H9 (cell line): ENCODE measurements around the gene CAMTA1. TPM values are rescaled to one million over a fixed set of nuclear protein-coding genes. Genes with fewer than 3 reads are reported as not detected.

Source experiments
- DNase-seq: peaks from one replicate; pipeline ENCODE4 v3.0.0-alpha.2; 2017
- H2AFZ ChIP-seq: one replicate; pipeline ENCODE4 v1.6.1; 2013; ENCODE audit warnings: mild to moderate bottlenecking, low read length, control low read depth, moderate library complexity
- H2AK5ac ChIP-seq: 2 replicates; pipeline ENCODE4 v1.6.1; 2013; ENCODE audit warnings: low read length, control low read depth, mixed read lengths; ENCODE audit not compliant: insufficient read length
- H2BK120ac ChIP-seq: one replicate; pipeline ENCODE4 v1.6.1; 2013; ENCODE audit warnings: low read depth, mild to moderate bottlenecking, low read length, control low read depth, inconsistent platforms; ENCODE audit not compliant: poor library complexity, severe bottlenecking
- H2BK12ac ChIP-seq: 2 replicates; pipeline ENCODE4 v1.6.1; 2013; ENCODE audit warnings: low read length, control low read depth, mixed read lengths, low read depth; ENCODE audit not compliant: insufficient read length
- H2BK15ac ChIP-seq: 2 replicates; pipeline ENCODE4 v1.6.1; 2013; ENCODE audit warnings: low read depth, low read length, control low read depth
- H2BK20ac ChIP-seq: one replicate; pipeline ENCODE4 v1.6.1; 2013; ENCODE audit warnings: low read depth, mild to moderate bottlenecking, low read length, control low read depth, inconsistent platforms; ENCODE audit not compliant: poor library complexity, severe bottlenecking
- H2BK5ac ChIP-seq: 2 replicates; pipeline ENCODE4 v1.6.1; 2013; ENCODE audit warnings: low read length, control low read depth, mixed read lengths; ENCODE audit not compliant: insufficient read length
- H3K14ac ChIP-seq: 2 replicates; pipeline ENCODE4 v1.6.1; 2013; ENCODE audit warnings: low read length, control low read depth; ENCODE audit not compliant: insufficient read depth
- H3K18ac ChIP-seq: 2 replicates; pipeline ENCODE4 v1.6.1; 2013; ENCODE audit warnings: low read depth, mild to moderate bottlenecking, mixed read lengths, low read length, control low read depth; ENCODE audit not compliant: insufficient read length
- H3K23ac ChIP-seq: 2 replicates; pipeline ENCODE4 v1.6.1; 2013; ENCODE audit warnings: low read length, control low read depth, mixed read lengths, low read depth; ENCODE audit not compliant: insufficient read length
- H3K23me2 ChIP-seq: 2 replicates; pipeline ENCODE4 v1.6.1; 2013; ENCODE audit warnings: low read depth, mild to moderate bottlenecking, mixed read lengths, low read length, control low read depth; ENCODE audit not compliant: insufficient read length, poor library complexity, severe bottlenecking
- H3K27ac ChIP-seq: 2 replicates; pipeline ENCODE4 v1.5.1; 2013; ENCODE audit warnings: low read length, control low read depth, mixed read lengths, low read depth; ENCODE audit not compliant: insufficient read length
- H3K27me3 ChIP-seq: 2 replicates; pipeline ENCODE4 v1.6.1; 2013; ENCODE audit warnings: low read length, control low read depth, inconsistent platforms; ENCODE audit not compliant: insufficient read depth
- H3K4ac ChIP-seq: 2 replicates; pipeline ENCODE4 v1.6.1; 2013; ENCODE audit warnings: low read depth, mild to moderate bottlenecking, control low read depth, inconsistent platforms, low read length, moderate library complexity
- H3K4me1 ChIP-seq: 2 replicates; pipeline ENCODE4 v1.6.1; 2013; ENCODE audit warnings: low read length, control low read depth, inconsistent platforms; ENCODE audit not compliant: insufficient read depth
- H3K4me2 ChIP-seq: 2 replicates; pipeline ENCODE4 v1.6.1; 2013; ENCODE audit warnings: low read length, control low read depth, mixed read lengths; ENCODE audit not compliant: insufficient read length, insufficient read depth
- H3K56ac ChIP-seq: 2 replicates; pipeline ENCODE4 v1.6.1; 2013; ENCODE audit warnings: low read depth, mild to moderate bottlenecking, mixed read lengths, low read length, control low read depth; ENCODE audit not compliant: insufficient read length
- H3K79me1 ChIP-seq: 2 replicates; pipeline ENCODE4 v1.6.1; 2013; ENCODE audit warnings: low read depth, mild to moderate bottlenecking, moderate library complexity, low read length, control low read depth, inconsistent platforms; ENCODE audit not compliant: insufficient read depth, poor library complexity, severe bottlenecking
- H3K79me2 ChIP-seq: 2 replicates; pipeline ENCODE4 v1.6.1; 2013; ENCODE audit warnings: low read length, control low read depth, inconsistent platforms; ENCODE audit not compliant: insufficient read depth
- H3K9ac ChIP-seq: 2 replicates; pipeline ENCODE4 v1.6.1; 2013; ENCODE audit warnings: low read length, control low read depth, mixed read lengths; ENCODE audit not compliant: insufficient read length; ENCODE audit errors: extremely low read depth
- H3K9me3 ChIP-seq: one replicate; pipeline ENCODE4 v1.6.1; 2013; ENCODE audit warnings: low read depth, low read length, inconsistent platforms; ENCODE audit not compliant: control insufficient read depth
- H3T11ph ChIP-seq: one replicate; pipeline ENCODE4 v1.6.1; 2013; ENCODE audit warnings: mild to moderate bottlenecking, low read length, control low read depth, inconsistent platforms
- H4K20me1 ChIP-seq: one replicate; pipeline ENCODE4 v1.6.1; 2013; ENCODE audit not compliant: control insufficient read depth, insufficient read length, insufficient read depth
- H4K5ac ChIP-seq: 2 replicates; pipeline ENCODE4 v1.6.1; 2013; ENCODE audit warnings: low read depth, mild to moderate bottlenecking, mixed read lengths, low read length, control low read depth; ENCODE audit not compliant: insufficient read length
- H4K8ac ChIP-seq: replicated peaks from 2 replicates; pipeline ENCODE4 v1.6.1; 2013; ENCODE audit warnings: low read length, control low read depth, mixed read lengths, low read depth; ENCODE audit not compliant: insufficient read length
- H4K91ac ChIP-seq: 2 replicates; pipeline ENCODE4 v1.6.1; 2013; ENCODE audit warnings: low read depth, mild to moderate bottlenecking, moderate library complexity, mixed read lengths, low read length, control low read depth; ENCODE audit not compliant: insufficient read length
- H3K27ac Mint-ChIP-seq, 3 experiments: 2 replicates in 2 of 3; 3 replicates in 1 of 3; pipeline ENCODE4 v1.8.0; 2020 to 2021; ENCODE audit warnings: mixed read lengths in 3 of 3, mild to moderate bottlenecking in 1 of 3, moderate library complexity in 1 of 3
- H3K27me3 Mint-ChIP-seq: 2 replicates; pipeline ENCODE4 v1.8.0; 2021; ENCODE audit warnings: low read depth, mild to moderate bottlenecking, moderate library complexity, mixed read lengths
- H3K36me3 Mint-ChIP-seq, 3 experiments: 2 replicates in 2 of 3; 3 replicates in 1 of 3; pipeline ENCODE4 v1.8.0; 2020 to 2021; ENCODE audit warnings: low read depth in 3 of 3, mixed read lengths in 3 of 3; ENCODE audit not compliant: insufficient read depth in 1 of 3
- H3K4me1 Mint-ChIP-seq, 2 experiments: 2 replicates each; pipeline ENCODE4 v1.8.0; 2020; ENCODE audit warnings: mixed read lengths in 2 of 2
- H3K4me3 Mint-ChIP-seq, 2 experiments: 2 replicates in 1 of 2; 3 replicates in 1 of 2; pipeline ENCODE4 v1.8.0; 2020 to 2021; ENCODE audit warnings: mild to moderate bottlenecking in 2 of 2, mixed read lengths in 2 of 2, moderate library complexity in 1 of 2
- H3K9me3 Mint-ChIP-seq, 2 experiments: 2 replicates in 1 of 2; 3 replicates in 1 of 2; pipeline ENCODE4 v1.8.0; 2020; ENCODE audit warnings: mild to moderate bottlenecking in 2 of 2, mixed read lengths in 2 of 2, moderate library complexity in 1 of 2
- CTCF ChIP-seq: fragments of 200-600 bp; sonication (generic); conservative IDR thresholded peaks from 3 replicates; pipeline ENCODE4 v1.8.0; 2021; ENCODE audit warnings: antibody characterized with exemption, mild to moderate bottlenecking
- WGBS: extraction: QIAGEN DNeasy Blood & Tissue Kit; methylation state at CpG from one replicate; pipeline ENCODE4 v1.1.7; 2013; ENCODE audit warnings: missing lambda C conversion rate, low lambda C conversion rate, mixed read lengths; ENCODE audit not compliant: insufficient read length; ENCODE audit errors: extremely low coverage; 5-methylcytosine and 5-hydroxymethylcytosine counted together
- total RNA-seq: library from RNA; stranded (reverse); gene quantifications from 2 replicates; pipeline ENCODE4 v1.2.1, GENCODE V29; 2021

The CAMTA1 gene
- total RNA-seq, 1 experiment from 2014 or later: 115 TPM

DNA sequence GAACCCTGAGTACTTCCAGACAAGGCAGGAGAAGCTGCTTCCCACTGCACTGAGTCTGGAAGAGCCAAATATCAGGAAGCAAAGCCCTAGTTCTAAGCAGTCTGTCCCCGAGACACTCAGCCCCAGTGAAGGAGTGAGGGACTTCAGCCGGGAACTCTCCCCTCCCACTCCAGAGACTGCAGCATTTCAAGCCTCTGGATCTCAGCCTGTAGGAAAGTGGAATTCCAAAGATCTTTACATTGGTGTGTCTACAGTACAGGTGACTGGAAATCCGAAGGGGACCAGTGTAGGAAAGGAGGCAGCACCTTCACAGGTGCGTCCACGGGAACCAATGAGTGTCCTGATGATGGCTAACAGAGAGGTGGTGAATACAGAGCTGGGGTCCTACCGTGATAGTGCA is 952.8 kb downstream of the CAMTA1 start:
- Histone ChIP-seq H3K18ac (no peak overlapping the region), H3K56ac (no peak overlapping the region), H3K79me2 (no peaks in the 10 kb centered on the region), H2BK5ac (no peak overlapping the region), H3T11ph (no peak overlapping the region), H3K9me3 (no peaks in the 10 kb centered on the region), H2BK120ac (no peak overlapping the region), H4K8ac (no peak overlapping the region), H3K14ac (no peak overlapping the region), H3K4ac (no peak overlapping the region), H2AK5ac (no peak overlapping the region), H2BK15ac (no peak overlapping the region), H3K79me1 (no peaks in the 10 kb centered on the region), H3K23ac (no peak overlapping the region), H4K91ac (no peak overlapping the region), H3K4me1 (no peaks in the 10 kb centered on the region), H3K4me2 (no peak overlapping the region), H3K23me2 (no peaks in the 10 kb centered on the region), H3K9ac (no peak overlapping the region), H4K20me1 (no peaks in the 10 kb centered on the region), H3K27me3 (no peaks in the 10 kb centered on the region), H4K5ac (no peak overlapping the region), H3K27ac (no peak overlapping the region), H2BK12ac (no peak overlapping the region), H2BK20ac (no peak overlapping the region), H2AFZ (no peak overlapping the region)
- no peak for TF ChIP-seq CTCF
- H3K9me3 Mint-ChIP-seq: peaks cover 0 to 4% of the 10 kb centered on the region in 2 experiments; a peak in 1 of 5 replicates
- peaks cover 21 to 36% (median 21%) of the 10 kb centered on the region in 3 experiments for H3K36me3 Mint-ChIP-seq
- WGBS: no CpG with 5 or more reads among the region's 6 CpGs
- no peak overlapping the region for H3K27ac Mint-ChIP-seq
- no peaks in the 10 kb centered on the region for H3K27me3 Mint-ChIP-seq
- DNase-seq: no peak
- H3K4me1 Mint-ChIP-seq: no peaks in the 10 kb centered on the region
- H3K4me3 Mint-ChIP-seq: no peak overlapping the region
